Mucosa of descending colon (tissue), 3 donors: Measurements from ENCODE around the gene SH2D4B. TPM values are rescaled to one million over a fixed set of nuclear protein-coding genes. Genes with fewer than 3 reads are reported as not detected.

Experiments used
- ATAC-seq: fragments of 200-7000 bp; cut with Tn5 transposase; one replicate; pipeline ENCODE4 v1.9.1; 2020; ENCODE audit warnings: mild to moderate bottlenecking, moderate library complexity
- DNase-seq, 3 donors: peaks; one replicate each; pipeline ENCODE4 v3.0.0-alpha.2; 2020
- H3K36me3 ChIP-seq: fragments of 200-600 bp; one replicate; pipeline ENCODE4 v1.8.0; 2021; ENCODE audit warnings: low read depth, mild to moderate bottlenecking
- H3K4me1 ChIP-seq: fragments of 200-600 bp; one replicate; pipeline ENCODE4 v1.8.0; 2021; ENCODE audit warnings: low read depth, mild to moderate bottlenecking
- H3K4me3 ChIP-seq: fragments of 200-600 bp; one replicate; pipeline ENCODE4 v1.8.0; 2021; ENCODE audit warnings: mild to moderate bottlenecking
- H3K9me3 ChIP-seq: fragments of 200-600 bp; one replicate; pipeline ENCODE4 v1.8.0; 2021; ENCODE audit warnings: mild to moderate bottlenecking
- CTCF ChIP-seq: fragments of 200-600 bp; IDR thresholded peaks from one replicate; pipeline ENCODE4 v1.8.0; 2022; ENCODE audit warnings: antibody characterized with exemption, mild to moderate bottlenecking
- intact Hi-C, 2 donors: fragments of 100-400 bp; cut with DNase I in 1 of 2; cut with micrococcal nuclease in 1 of 2; formaldehyde crosslinking; loops; one replicate each; pipeline versions ENCODE4 v1.11.0 to v1.11.1; 2022; cut with DNase I, micrococcal nuclease
- total RNA-seq, 3 donors: library from RNA; stranded (reverse); fragmentation: NEBNext Ultra II Directional in 2 of 3; extraction: Animal tissue kit (Norgen Biotek cat#: 25700) in 2 of 3; gene quantifications; one replicate each; pipeline versions ENCODE4 v1.2.1 to v1.2.4, GENCODE V29; 2021 to 2023
- donor health status: DM: no; HTN: no; CAD: no; lungs with moderate emphysema.
- donor health status: DM: no; HTN: no; CAD: no.
- donor health status: DM: no; HTN: yes; CAD: no.

Gene SH2D4B
- total RNA-seq, 3 donors from 2014 or later: not detected

DNA sequence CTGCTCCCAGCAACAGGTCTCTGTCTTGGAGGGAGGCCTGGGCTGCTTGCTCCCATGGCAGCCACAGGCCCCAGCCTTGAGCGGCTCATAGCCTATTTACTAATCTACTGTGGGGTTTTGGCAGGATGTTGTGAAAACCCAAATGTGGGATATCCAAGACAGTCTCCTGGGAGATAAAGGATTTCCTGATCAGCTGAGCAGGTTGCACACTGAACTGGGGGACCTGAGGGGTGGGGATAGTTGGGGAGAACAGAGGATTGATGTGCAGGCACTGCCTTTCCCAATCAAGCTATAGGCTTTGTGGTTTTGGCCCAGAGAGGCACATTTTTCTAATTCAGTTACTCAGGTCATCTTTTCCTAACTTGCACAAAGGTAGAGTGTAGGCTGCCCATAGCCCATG, 92.6 kb downstream of the SH2D4B start:
- DNase-seq (no peak), ATAC-seq (no peak)
- no peaks in the 10 kb centered on the region for H3K36me3 ChIP-seq
- TF ChIP-seq CTCF: no peak
- no peaks in the 10 kb centered on the region for H3K4me1 ChIP-seq
- intact Hi-C loops: no loop called here
- H3K9me3 ChIP-seq: no peaks in the 10 kb centered on the region
- H3K4me3 ChIP-seq: no peak overlapping the region

DNA sequence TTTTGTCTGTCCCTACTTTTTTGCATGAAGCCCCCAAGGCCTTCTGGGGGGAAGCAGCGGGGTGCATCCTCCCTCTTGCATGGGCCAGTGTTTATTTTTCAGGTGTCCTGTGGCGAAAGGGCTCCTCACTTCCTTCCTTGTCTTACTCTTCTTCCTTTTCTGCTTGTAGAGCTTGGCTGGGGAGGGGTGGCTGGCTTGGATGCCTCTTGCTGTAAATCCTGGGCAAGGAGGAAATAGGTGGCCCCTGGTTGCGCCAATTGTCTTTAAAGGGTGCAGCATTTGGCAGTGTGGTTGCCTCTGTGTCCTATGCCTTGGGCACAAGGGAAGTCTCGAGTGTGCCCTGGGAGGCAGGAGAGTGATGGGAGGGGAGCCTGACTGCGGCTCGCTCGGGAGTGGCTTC, 95.0 kb downstream of the SH2D4B start:
- TF ChIP-seq CTCF: no peak
- Histone ChIP-seq H3K4me1 (no peaks in the 10 kb centered on the region), H3K36me3 (no peaks in the 10 kb centered on the region), H3K4me3 (no peak overlapping the region), H3K9me3 (no peaks in the 10 kb centered on the region)
- ATAC-seq: no peak
- intact Hi-C loops: no loop called here
- DNase-seq: no peak

- no peak for TF ChIP-seq CTCF
- H3K4me1 ChIP-seq: no peaks in the 10 kb centered on the region
- H3K4me3 ChIP-seq: no peak overlapping the region
- H3K36me3 ChIP-seq: no peaks in the 10 kb centered on the region
- DNase-seq (no peak), ATAC-seq (no peak)
- H3K9me3 ChIP-seq: no peaks in the 10 kb centered on the region
- intact Hi-C loops: no loop called here
Observed at GRCh38 chr10:80633383-80633860, 95.7 kb downstream of the SH2D4B start.

- Histone ChIP-seq H3K4me1 (no peaks in the 10 kb centered on the region), H3K36me3 (no peaks in the 10 kb centered on the region), H3K9me3 (no peaks in the 10 kb centered on the region), H3K4me3 (no peak overlapping the region)
- ATAC-seq (no peak), DNase-seq (no peak)
- intact Hi-C loops: no loop called here
- TF ChIP-seq CTCF: no peak
Observed at GRCh38 chr10:80633910-80634309, 96.2 kb downstream of the SH2D4B start.

- intact Hi-C loops: no loop called here
- no peaks in the 10 kb centered on the region for H3K9me3 ChIP-seq
- H3K4me3 ChIP-seq: no peak overlapping the region
- DNase-seq: no peak
- H3K36me3 ChIP-seq: no peaks in the 10 kb centered on the region
- ATAC-seq: no peak
- no peaks in the 10 kb centered on the region for H3K4me1 ChIP-seq
- TF ChIP-seq CTCF: no peak
Observed at GRCh38 chr10:80642661-80643060, 105.0 kb downstream of the SH2D4B start.

DNA sequence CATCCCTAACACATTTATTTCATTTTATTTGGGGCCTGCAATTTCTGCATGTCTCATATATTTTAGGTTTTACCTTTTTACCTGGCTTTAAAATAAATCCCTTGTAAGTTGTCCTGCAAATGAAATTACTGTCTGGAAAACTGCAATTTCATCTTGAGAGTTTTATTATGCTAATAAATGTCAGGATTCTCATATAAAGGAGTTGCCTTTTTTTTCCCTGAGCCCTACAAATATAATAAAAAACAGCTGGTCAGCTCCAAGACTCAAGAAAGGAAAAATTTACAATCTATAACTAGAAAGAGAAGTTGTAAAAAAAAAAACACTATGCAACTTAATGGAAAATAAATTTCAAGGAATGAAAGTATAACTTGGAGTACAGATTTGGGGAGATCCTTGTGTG, 108.7 kb downstream of the SH2D4B start:
- ATAC-seq: no peak
- no peak for TF ChIP-seq CTCF
- H3K36me3 ChIP-seq: no peaks in the 10 kb centered on the region
- intact Hi-C loops: no loop called here
- no peaks in the 10 kb centered on the region for H3K9me3 ChIP-seq
- H3K4me3 ChIP-seq: no peak overlapping the region
- H3K4me1 ChIP-seq: no peaks in the 10 kb centered on the region
- DNase-seq: no peak
